HG03039 (cell line): ENCODE measurements around the gene RRP1.

ENCODE experiments used
- ATAC-seq: cut with Tn5 transposase; IDR thresholded peaks from one replicate; pipeline ENCODE4 v1.9.1; 2021; ENCODE audit warnings: mild to moderate bottlenecking, moderate library complexity; ENCODE audit not compliant: unreplicated experiment

Gene RRP1

GRCh38 chr21:43775190-43775589, 14.2 kb upstream of the RRP1 start:
- no peak for ATAC-seq

DNA sequence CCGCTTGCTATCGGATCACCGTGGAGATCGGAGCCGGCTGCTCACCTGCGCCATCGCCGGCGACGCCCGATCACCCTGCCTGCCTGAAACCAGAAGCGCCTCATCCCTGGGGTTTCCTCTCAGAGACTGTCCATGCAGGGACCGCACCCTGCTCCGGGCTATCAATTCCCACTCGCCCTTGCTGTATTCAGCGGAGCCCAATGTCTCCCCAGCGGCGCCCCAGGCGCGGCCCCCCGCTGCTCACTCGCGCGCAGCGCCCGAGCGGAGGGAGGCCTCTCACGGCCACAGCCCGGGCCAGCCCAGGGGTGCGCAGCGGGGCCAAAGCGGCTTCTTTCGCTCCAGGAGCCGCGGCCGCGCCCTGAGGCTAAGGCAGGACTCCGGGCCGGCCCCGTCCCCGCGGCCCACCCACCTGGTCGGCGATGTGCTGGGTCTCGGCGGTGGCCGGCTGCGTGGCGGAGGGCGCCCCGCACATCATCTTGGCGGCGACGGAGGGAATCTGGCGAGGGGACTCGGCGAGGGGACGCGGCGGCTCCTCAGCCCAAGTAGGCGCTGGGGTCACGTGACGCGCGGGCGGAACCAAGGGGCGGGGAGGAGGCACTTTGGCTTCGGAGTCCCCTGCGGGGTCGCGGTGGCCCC, 13.5 kb upstream of the RRP1 start, which contains the start of gene CSTB:
Gene CSTB (minus strand): TSS at position 514 of the 636 bp plus-strand sequence. CDS start 39 bp downstream, at position 475.
- ATAC-seq = peak; percentile 54

- ATAC-seq = no peak
These were observed 11.4 kb upstream of the RRP1 start for GRCh38 chr21:43777953-43778352.

DNA sequence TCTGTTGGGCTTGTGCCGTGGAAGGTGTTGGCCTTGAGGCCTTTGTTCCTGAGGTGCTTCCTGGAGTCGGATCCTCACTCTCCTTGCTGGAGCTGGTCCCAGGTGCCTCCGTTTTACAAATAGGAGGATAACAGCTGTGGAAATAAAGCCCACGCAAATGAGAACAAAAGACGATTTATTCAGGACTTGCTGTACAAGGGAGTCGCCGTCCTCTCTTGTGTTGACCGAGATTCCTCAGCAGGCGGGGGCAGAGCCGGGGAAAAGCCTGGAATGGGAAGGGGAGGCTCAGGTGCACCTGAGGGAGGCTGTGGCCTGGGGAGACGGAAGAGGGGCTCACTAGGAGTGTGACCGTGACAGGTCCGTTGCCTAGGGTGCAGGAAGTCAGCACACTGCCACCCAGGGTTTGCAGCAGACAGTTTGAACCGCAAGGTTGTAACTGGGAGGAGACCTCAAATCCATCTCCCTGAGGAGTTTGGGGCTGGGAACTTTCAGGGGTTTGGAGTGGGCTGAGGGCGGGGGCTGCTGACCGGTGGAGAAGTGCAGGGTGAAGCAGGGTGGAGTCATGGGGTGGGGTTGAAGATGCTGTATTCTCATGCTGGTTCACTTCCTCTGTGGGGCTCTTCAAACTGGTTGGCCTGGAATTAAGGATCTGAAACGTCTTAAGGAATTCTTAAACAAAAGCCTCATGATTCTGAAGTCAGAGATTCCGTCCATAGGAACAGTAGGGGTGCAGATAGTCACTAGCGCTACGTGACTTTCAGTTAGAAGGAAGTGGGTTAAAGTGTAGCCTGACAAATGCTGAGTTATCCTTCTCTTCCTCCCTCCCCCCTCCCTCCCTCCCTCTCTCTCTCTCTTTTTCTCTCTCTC, 10.7 kb upstream of the RRP1 start:
- no peak for ATAC-seq

DNA sequence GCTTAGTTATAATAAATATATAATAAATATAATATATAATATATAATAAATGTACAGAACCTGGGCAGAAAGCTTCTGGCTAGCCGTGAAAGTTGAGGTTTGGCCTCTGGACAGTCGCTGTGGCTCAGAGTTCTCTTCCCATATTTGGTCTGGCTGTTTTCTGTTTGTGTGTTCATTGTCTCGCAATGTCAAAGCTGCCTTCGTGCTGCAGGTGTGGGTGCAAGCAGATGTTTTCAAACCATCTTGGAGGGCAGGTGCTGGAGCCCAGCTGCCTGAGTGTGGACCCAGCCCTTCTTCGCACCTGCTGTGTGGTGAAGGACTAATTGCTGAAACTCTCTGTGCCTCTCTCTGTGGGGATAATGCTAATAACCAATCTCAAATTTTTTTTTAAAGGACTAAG, 9.7 kb upstream of the RRP1 start:
- no peak for ATAC-seq

- no peak for ATAC-seq
These were observed 7.5 kb upstream of the RRP1 start for GRCh38 chr21:43781846-43782245.

DNA sequence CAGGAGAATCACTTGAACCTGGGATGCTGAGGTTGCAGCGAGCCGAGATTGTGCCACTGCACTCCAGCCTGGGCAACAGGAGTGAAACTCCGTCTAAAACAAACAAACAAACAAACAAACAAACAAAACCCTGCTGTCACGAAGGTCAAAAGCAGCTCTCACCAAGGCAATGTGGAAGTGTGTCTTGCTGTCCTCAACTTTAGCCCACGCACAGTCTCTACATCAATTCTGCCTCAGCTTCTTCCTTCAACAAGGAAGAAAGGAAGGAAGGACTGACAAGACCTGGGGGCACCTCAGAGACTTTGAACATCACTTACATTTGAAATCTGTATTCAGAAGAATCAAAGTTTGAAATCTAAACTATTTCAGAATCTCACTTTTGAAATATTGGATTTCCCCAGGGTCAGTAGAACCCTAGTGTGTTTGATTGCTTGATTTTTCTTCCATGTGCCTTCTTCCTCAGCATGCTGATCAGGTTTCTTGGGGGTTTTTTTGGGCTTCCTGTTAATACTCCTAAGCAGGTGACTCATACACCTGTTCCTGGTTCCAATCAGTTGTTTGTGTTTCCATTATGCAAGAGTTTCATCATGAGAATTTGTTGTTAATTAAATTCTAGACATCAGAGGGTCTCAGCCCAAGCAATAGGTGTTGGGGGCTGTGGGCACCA, 6.8 kb upstream of the RRP1 start:
- no peak for ATAC-seq

GRCh38 chr21:43783098-43783700, 6.2 kb upstream of the RRP1 start:
- no peak for ATAC-seq

- ATAC-seq = no peak
These were observed 4.2 kb upstream of the RRP1 start for GRCh38 chr21:43785134-43785533.

- no peak for ATAC-seq
These were observed 3.0 kb upstream of the RRP1 start for GRCh38 chr21:43786300-43786806.

GRCh38 chr21:43786807-43787440, 2.5 kb upstream of the RRP1 start:
- no peak for ATAC-seq

GRCh38 chr21:43790010-43790524, 690 bp downstream of the RRP1 start:
- ATAC-seq = no peak

- no peak for ATAC-seq
These were observed 3.0 kb downstream of the RRP1 start for GRCh38 chr21:43792406-43792805.

GRCh38 chr21:43793243-43793642, 3.9 kb downstream of the RRP1 start:
- no peak for ATAC-seq

DNA sequence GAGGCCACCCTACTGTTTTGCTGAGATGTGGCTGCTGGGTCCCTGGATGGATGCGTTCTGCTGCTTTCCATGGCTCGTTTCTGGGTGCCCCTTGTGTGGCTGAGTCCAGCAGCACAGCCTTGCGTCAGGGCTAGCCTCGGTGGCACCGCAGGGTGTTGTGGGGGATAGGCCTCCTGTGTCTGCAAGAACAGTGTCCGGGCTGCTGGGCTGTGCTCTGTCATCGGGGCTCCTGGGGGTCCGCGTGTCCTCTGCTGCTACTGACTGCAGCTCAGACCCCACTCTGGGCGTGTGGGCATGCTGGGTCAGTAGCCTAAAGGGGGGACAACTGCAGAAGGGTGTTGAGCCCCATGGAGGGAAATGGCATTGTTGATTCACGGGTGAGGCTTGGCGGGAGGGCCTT, 4.9 kb downstream of the RRP1 start:
- no peak for ATAC-seq

DNA sequence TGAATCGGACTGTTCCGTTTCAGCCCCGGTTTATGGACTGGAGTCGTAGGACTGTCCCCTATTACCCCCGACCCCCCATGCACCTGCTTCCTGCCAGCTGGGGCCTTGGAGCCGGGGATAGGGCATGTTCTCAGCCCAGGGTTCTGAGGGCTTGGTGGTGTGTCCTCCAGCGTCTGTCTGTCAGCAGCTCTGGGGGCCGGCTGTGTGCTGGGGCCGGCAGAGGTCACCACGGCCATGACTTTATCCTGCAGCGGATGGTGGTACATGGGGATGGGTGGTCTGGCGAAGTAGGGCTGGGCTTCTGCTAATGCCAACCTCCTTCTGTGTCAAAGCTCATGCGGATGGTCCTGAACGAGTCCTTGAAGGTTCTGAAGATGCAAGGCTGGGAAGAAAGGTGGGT, 5.5 kb downstream of the RRP1 start:
- ATAC-seq = no peak

DNA sequence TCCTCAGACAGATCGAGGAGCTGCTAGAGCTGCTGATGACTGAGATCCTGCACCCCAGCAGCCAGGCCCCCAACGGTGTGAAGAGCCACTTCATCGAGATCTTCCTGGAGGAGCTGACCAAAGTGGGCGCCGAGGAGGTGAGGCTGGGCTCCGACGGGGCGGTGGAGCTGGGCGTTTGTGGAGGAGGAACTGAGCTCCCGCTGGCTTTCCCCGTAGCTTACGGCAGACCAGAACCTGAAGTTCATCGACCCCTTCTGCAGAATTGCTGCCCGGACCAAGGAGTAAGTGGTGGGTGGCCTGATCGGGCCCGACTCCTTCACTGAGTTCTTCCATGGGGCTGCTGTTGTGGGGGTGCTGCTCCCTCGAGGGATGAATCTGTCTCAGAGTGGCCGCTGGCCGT, 8.0 kb downstream of the RRP1 start:
- ATAC-seq = no peak

- ATAC-seq = no peak
These were observed 8.7 kb downstream of the RRP1 start for GRCh38 chr21:43797925-43798715.

DNA sequence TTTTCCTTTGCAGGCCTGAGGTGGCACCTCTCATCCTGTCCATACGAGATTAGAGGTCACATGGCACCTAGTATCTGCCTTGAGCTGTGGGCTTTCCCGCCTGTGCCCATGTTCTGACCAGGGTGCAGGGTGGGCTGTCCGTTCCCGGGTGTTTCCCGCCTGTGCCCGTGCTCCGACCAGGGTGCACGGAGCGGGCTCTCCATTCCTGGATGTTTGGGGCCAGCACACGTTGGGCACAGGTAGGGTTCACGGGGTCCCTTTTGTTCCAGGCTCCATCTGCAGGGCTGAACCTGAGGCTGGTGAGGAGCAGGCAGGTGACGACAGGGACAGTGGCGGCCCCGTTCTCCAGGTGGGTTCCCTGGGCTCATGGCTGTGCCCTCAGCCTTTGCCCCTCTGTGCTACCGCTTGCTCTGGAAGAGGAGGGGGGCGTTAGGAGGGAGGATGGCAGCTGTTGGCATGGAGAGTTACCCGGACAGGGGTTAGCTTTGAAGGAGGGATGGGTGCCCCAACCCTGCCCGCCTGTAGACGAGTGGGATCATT, 10.0 kb downstream of the RRP1 start:
- no peak for ATAC-seq
